ENCODE measurements around the gene CADM2.

Gene CADM2

DNA sequence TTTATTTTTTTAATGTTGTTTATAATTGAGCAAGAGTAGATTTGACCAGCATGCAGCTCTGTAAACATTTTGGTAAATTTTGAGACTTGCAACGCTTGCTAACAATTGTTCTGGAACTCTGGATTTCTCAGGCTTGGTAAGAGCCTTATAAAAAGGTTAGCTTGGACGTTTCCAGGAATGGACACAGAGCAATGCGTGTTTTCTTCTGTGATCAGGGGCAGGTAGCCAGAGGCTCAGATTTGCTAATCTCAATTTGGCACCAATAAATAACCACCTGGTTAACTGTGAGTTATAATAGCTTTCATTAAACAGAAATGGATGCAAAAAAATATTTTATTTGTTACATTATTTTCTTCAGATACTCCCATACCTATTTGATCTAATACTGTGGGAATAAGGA lies 39.8 kb downstream of the CADM2 start:
- Mint-ChIP-seq H3K4me1 (ENCODE audit: low read depth) (no peaks in the 10 kb centered on the region), H3K27me3 (no peaks in the 10 kb centered on the region), H3K9me3 (no peaks in the 10 kb centered on the region), H3K27ac (no peak overlapping the region), H3K36me3 (ENCODE audit: low read depth) (no peaks in the 10 kb centered on the region), H3K4me3 (no peak overlapping the region)
- intact Hi-C loops (cut with micrococcal nuclease) = no loop called here

DNA sequence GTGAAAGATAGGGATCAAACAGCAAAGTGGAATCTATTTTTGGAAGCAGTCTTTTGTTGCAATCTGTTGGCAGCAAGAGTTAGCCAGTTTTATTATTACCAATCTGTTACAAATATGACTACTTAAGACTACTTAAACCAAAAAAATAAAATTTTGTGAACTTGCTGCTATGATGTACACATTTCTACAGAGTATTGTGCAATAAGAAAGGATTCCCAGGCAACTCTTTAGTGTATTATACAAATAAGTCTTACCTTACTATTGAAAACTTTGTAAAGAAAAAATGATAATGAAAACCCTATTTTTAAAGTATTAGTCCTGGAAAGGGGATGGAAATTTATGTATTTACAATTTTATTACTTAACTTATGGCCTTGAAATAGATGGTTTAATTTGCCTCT lies 44.7 kb downstream of the CADM2 start:
- Mint-ChIP-seq H3K36me3 (ENCODE audit: low read depth) (no peaks in the 10 kb centered on the region), H3K4me3 (no peak overlapping the region), H3K27me3 (no peaks in the 10 kb centered on the region), H3K4me1 (ENCODE audit: low read depth) (no peaks in the 10 kb centered on the region), H3K27ac (no peak overlapping the region), H3K9me3 (no peaks in the 10 kb centered on the region)
- intact Hi-C loops (cut with micrococcal nuclease) = no loop called here

GRCh38 chr3:85004147-85004546 lies 45.4 kb downstream of the CADM2 start:
- H3K4me3 Mint-ChIP-seq = no peak overlapping the region
- H3K27ac Mint-ChIP-seq = no peak overlapping the region
- intact Hi-C loops (cut with micrococcal nuclease) = no loop called here
- no peaks in the 10 kb centered on the region for H3K36me3 Mint-ChIP-seq (ENCODE audit: low read depth)
- H3K4me1 Mint-ChIP-seq (ENCODE audit: low read depth) = no peaks in the 10 kb centered on the region
- H3K9me3 Mint-ChIP-seq = no peaks in the 10 kb centered on the region
- no peaks in the 10 kb centered on the region for H3K27me3 Mint-ChIP-seq

DNA sequence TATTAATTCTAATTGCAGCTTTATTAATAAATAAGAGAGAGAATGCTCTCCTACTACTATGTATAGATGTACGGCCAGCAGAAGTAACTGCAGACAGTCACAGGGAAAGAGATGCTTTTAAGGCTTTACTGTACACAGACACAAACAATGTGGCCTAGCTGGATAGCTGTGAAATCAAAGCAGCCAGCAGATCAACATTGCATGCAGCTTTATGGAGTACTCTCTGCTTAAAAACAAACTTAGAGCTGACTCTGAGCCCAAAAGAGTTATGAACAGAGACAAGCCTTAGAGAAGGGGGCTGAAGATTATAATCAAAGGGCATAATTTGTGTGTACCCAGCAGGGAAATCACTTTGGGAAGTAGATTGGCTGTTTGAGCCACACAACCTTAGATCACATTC lies 47.2 kb downstream of the CADM2 start:
- H3K27me3 Mint-ChIP-seq = no peaks in the 10 kb centered on the region
- H3K4me3 Mint-ChIP-seq = no peak overlapping the region
- H3K4me1 Mint-ChIP-seq (ENCODE audit: low read depth) = no peaks in the 10 kb centered on the region
- intact Hi-C loops (cut with micrococcal nuclease) = no loop called here
- H3K9me3 Mint-ChIP-seq = no peaks in the 10 kb centered on the region
- no peaks in the 10 kb centered on the region for H3K36me3 Mint-ChIP-seq (ENCODE audit: low read depth)
- no peak overlapping the region for H3K27ac Mint-ChIP-seq

DNA sequence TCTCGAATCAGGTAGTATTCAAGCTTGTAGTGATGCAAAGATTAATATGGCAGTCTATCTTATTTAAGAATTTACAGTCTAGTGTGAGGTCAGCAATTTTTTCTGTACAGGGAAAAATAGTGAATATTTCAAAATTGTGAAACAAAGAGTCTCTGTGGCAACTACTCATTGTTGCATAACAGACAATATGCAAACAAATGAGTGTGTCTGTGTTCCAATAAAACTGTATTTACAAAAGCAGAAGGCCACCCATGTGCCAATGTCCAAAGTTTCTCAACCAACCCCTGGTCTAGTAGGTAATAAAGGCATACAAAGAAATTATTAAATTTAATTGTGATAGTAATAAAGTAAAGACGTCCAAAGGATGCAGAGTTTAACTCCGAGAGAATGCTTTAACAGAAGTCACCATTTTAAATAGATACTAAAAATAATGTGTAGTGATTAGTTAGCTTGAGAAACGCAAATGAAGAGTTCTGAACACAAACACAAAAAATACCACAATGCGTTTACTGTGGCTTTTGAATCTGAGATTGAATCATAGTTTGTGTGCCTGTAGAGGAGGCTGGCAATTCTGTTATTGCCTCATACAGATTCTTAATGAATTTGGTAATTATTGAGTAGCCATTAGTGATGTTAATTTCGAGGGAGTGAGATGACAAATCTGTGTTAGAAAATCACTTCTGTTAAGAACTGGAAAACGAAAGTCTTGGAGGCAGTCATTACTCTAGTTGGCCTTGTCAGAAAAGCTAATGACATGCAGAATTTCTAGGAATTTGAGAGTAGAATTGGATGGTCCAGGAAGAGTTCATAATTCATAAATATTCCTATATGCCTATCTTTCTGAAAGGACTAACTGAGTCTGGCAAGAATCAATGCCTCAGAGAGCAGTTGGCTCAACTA lies 48.7 kb downstream of the CADM2 start:
- no peaks in the 10 kb centered on the region for H3K9me3 Mint-ChIP-seq
- no peak overlapping the region for H3K4me3 Mint-ChIP-seq
- no peaks in the 10 kb centered on the region for H3K27me3 Mint-ChIP-seq
- intact Hi-C loops (cut with micrococcal nuclease) = no loop called here
- H3K4me1 Mint-ChIP-seq (ENCODE audit: low read depth) = no peaks in the 10 kb centered on the region
- no peaks in the 10 kb centered on the region for H3K36me3 Mint-ChIP-seq (ENCODE audit: low read depth)
- H3K27ac Mint-ChIP-seq = no peak overlapping the region

GRCh38 chr3:85020828-85021227 lies 62.0 kb downstream of the CADM2 start:
- no peaks in the 10 kb centered on the region for H3K36me3 Mint-ChIP-seq (ENCODE audit: low read depth)
- intact Hi-C loops (cut with micrococcal nuclease) = no loop called here
- H3K4me3 Mint-ChIP-seq = no peak overlapping the region
- no peak overlapping the region for H3K27ac Mint-ChIP-seq
- H3K9me3 Mint-ChIP-seq = no peaks in the 10 kb centered on the region
- H3K27me3 Mint-ChIP-seq = no peaks in the 10 kb centered on the region
- no peaks in the 10 kb centered on the region for H3K4me1 Mint-ChIP-seq (ENCODE audit: low read depth)

- Mint-ChIP-seq H3K27me3 (no peaks in the 10 kb centered on the region), H3K9me3 (peaks cover 3% of the 10 kb centered on the region), H3K4me1 (ENCODE audit: low read depth) (no peaks in the 10 kb centered on the region), H3K27ac (no peak overlapping the region), H3K36me3 (ENCODE audit: low read depth) (no peaks in the 10 kb centered on the region), H3K4me3 (no peak overlapping the region)
- intact Hi-C loops (cut with micrococcal nuclease) = no loop called here
These were observed 71.3 kb downstream of the CADM2 start for GRCh38 chr3:85030052-85030451.

DNA sequence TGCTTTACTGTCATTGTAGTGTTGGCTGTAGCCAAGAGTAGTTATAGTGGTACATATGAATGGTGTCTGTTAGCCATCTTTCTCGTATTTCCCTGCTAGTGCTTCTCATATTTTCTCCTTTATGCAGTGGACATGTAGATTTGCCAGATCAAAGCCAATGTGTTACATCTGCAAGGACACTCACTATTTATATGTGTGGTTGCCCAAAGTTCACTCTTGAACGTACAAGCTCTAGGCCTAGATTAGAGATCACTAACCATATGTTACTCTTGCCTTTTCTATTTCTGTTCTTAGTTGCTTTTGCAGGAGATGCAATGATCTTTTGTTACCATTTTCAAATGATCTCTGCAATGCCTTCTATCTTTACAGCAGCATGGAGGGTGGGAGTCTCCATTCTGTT lies 78.4 kb downstream of the CADM2 start:
- intact Hi-C loops (cut with micrococcal nuclease) = no loop called here
- no peaks in the 10 kb centered on the region for H3K27me3 Mint-ChIP-seq
- no peaks in the 10 kb centered on the region for H3K4me1 Mint-ChIP-seq (ENCODE audit: low read depth)
- H3K36me3 Mint-ChIP-seq (ENCODE audit: low read depth) = no peaks in the 10 kb centered on the region
- H3K9me3 Mint-ChIP-seq = peaks cover 10% of the 10 kb centered on the region
- no peak overlapping the region for H3K4me3 Mint-ChIP-seq
- no peak overlapping the region for H3K27ac Mint-ChIP-seq

DNA sequence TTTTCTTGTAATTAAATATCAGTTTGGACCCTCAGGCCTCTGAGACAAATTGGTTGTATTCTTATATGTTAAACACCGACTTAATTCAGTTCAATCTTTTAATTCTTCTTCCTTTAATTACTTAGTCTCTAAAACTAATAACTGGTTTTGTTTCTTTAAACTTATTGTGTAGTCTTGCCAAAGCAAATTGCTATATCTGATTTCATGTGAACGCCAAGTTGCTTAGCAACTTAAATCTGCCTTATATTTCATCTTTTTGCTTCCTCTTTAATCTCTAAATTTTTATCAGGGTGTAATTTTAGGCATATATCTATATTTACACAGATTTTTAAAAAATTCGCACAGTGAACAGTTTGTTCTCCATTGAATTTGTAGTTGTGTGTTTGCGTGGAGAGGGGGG lies 82.2 kb downstream of the CADM2 start:
- no peak overlapping the region for H3K4me3 Mint-ChIP-seq

GRCh38 chr3:85041562-85042055 lies 82.8 kb downstream of the CADM2 start:
- no peaks in the 10 kb centered on the region for H3K4me1 Mint-ChIP-seq (ENCODE audit: low read depth)
- no peak overlapping the region for H3K4me3 Mint-ChIP-seq
- H3K36me3 Mint-ChIP-seq (ENCODE audit: low read depth) = no peaks in the 10 kb centered on the region
- H3K27me3 Mint-ChIP-seq = no peaks in the 10 kb centered on the region
- intact Hi-C loops (cut with micrococcal nuclease) = no loop called here
- no peaks in the 10 kb centered on the region for H3K9me3 Mint-ChIP-seq
- H3K27ac Mint-ChIP-seq = no peak overlapping the region

More for the DNA sequence above, 82.2 kb downstream of the CADM2 start:
- H3K9me3 Mint-ChIP-seq = no peaks in the 10 kb centered on the region
- no peaks in the 10 kb centered on the region for H3K36me3 Mint-ChIP-seq (ENCODE audit: low read depth)
- H3K27me3 Mint-ChIP-seq = no peaks in the 10 kb centered on the region
- intact Hi-C loops (cut with micrococcal nuclease) = no loop called here
- H3K27ac Mint-ChIP-seq = no peak overlapping the region
- no peaks in the 10 kb centered on the region for H3K4me1 Mint-ChIP-seq (ENCODE audit: low read depth)

- no peak overlapping the region for H3K27ac Mint-ChIP-seq
- H3K27me3 Mint-ChIP-seq = no peaks in the 10 kb centered on the region
- no peaks in the 10 kb centered on the region for H3K9me3 Mint-ChIP-seq
- no peaks in the 10 kb centered on the region for H3K36me3 Mint-ChIP-seq (ENCODE audit: low read depth)
- no peaks in the 10 kb centered on the region for H3K4me1 Mint-ChIP-seq (ENCODE audit: low read depth)
- H3K4me3 Mint-ChIP-seq = no peak overlapping the region
- intact Hi-C loops (cut with micrococcal nuclease) = loop anchor here (5.0 kb wide), 1 partner anchor 46 kb away; no protein-coding TSS in a partner anchor
These were observed 92.0 kb downstream of the CADM2 start for GRCh38 chr3:85050821-85051220.

GRCh38 chr3:85051786-85052185 lies 93.0 kb downstream of the CADM2 start:
- Mint-ChIP-seq H3K4me3 (no peak overlapping the region), H3K36me3 (ENCODE audit: low read depth) (no peaks in the 10 kb centered on the region), H3K27ac (no peak overlapping the region), H3K4me1 (ENCODE audit: low read depth) (no peaks in the 10 kb centered on the region), H3K27me3 (no peaks in the 10 kb centered on the region), H3K9me3 (no peaks in the 10 kb centered on the region)
- intact Hi-C loops (cut with micrococcal nuclease) = loop anchor here (5.0 kb wide), 1 partner anchor 46 kb away; no protein-coding TSS in a partner anchor

GRCh38 chr3:85053626-85054025 lies 94.8 kb downstream of the CADM2 start:
- H3K27me3 Mint-ChIP-seq = no peaks in the 10 kb centered on the region
- H3K9me3 Mint-ChIP-seq = no peaks in the 10 kb centered on the region
- H3K27ac Mint-ChIP-seq = no peak overlapping the region
- no peaks in the 10 kb centered on the region for H3K4me1 Mint-ChIP-seq (ENCODE audit: low read depth)
- intact Hi-C loops (cut with micrococcal nuclease) = loop anchor here (5.0 kb wide), 1 partner anchor 44 kb away; no protein-coding TSS in a partner anchor
- no peaks in the 10 kb centered on the region for H3K36me3 Mint-ChIP-seq (ENCODE audit: low read depth)
- H3K4me3 Mint-ChIP-seq = no peak overlapping the region

DNA sequence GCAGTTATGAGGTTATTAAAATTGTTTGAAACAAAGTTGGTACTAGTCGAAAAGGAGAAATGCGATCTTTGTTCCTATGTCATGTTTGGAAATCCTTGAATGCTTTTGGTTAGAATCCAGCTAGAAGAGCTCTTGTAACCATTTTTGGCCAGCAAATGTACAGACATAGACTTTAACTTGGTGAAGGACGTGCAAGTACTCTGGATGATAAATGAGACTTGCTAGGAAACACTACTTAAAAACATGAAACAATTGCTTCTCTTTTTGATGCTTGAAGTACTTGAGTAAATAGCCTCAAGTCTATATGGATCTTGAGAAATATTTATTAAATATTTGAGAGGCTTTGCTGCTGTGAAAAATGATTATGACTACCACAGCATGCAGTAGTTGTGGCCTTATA lies 95.8 kb downstream of the CADM2 start:
- Mint-ChIP-seq H3K36me3 (ENCODE audit: low read depth) (no peaks in the 10 kb centered on the region), H3K9me3 (no peaks in the 10 kb centered on the region), H3K4me3 (no peak overlapping the region), H3K27me3 (no peaks in the 10 kb centered on the region), H3K4me1 (ENCODE audit: low read depth) (no peaks in the 10 kb centered on the region), H3K27ac (no peak overlapping the region)
- intact Hi-C loops (cut with micrococcal nuclease) = loop anchor here (5.0 kb wide), 1 partner anchor 43 kb away; no protein-coding TSS in a partner anchor

Measured in dendritic cell treated with granulocyte-macrophage colony-stimulating factor and Interleukin-4, amounts not matched to agents 40 ng/mL and 50 ng/mL, for 4 days (primary cell).